Measurements from ENCODE around the gene BACH1. TPM values are rescaled to one million over a fixed set of nuclear protein-coding genes. Genes with fewer than 3 reads are reported as not detected.

Gene BACH1
- total and polyA plus RNA-seq, 2 of the 8 experiments (the other 6 are each of a cell fraction or from before 2014, with no cell fraction given): 6.9 to 50.7 TPM

DNA sequence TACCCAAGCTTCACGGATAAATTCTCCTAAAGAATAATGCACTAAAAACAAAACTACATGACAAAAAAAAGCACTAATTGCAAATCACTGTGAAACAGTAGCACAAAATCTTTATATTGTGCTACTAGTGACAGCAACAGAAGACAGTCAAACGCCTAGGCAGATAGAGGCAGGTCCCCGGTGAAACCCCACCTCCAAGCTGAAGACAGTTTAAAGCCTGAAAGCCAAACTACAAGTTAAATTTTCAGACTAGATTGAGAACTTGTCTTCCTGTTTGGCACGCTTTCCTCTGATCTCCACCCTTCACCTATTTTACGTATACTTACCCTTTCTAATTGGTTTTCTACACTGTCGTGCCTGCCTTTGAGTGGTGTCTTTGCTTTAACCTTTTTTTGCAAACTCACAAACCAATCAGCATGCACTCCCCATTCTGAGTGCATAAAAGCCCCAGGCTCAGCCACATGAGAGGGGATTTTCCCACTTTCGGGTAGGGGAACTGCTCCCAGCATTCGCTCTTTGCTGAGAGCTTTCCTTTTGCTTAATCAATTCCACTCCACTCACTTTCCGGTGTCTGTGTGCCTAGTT lies 3.6 kb upstream of the BACH1 start:
- no peaks in the 10 kb centered on the region for H3K36me3 ChIP-seq (ENCODE audit: control insufficient read depth in 2 of 4, insufficient read depth in 4 of 4, low read length in 3 of 4)
- peaks cover 0 to 7% (median 4%) of the 10 kb centered on the region in 4 experiments; a peak in 3 of 7 replicates for H3K27me3 ChIP-seq (replicated peaks in 1 of 4; ENCODE audit: control insufficient read depth in 3 of 4, extremely low read depth in 1 of 4, insufficient read depth in 3 of 4, low read length in 3 of 4)
- H2BK120ac ChIP-seq (replicated peaks; ENCODE audit: low read depth, low read length): no peak overlapping the region
- H3K4me3 ChIP-seq (ENCODE audit: extremely low read depth in 1 of 4, insufficient read depth in 2 of 4, low read depth in 3 of 4, low read length in 4 of 4): no peak overlapping the region
- H2BK12ac ChIP-seq (ENCODE audit: low read depth, low read length): no peak overlapping the region
- FAIRE-seq: no peak
- peaks cover 0 to 3% (median 1%) of the 10 kb centered on the region in 4 experiments; a peak in 4 of 7 replicates for H3K4me1 ChIP-seq (replicated peaks in 1 of 4; ENCODE audit: control insufficient read depth in 3 of 4, insufficient read depth in 4 of 4, low read length in 3 of 4)
- H3K56ac ChIP-seq (replicated peaks; ENCODE audit: insufficient read length, low read depth, low read length): no peak overlapping the region
- no peak for DNase-seq (ENCODE audit: low read depth in 1 of 2, low spot score in 2 of 2)
- no peak overlapping the region for H2AK5ac ChIP-seq (ENCODE audit: low read depth, low read length)
- CTCF ChIA-PET (ENCODE audit: partially characterized antibody): no interaction called here
- no peak overlapping the region for H3K27ac ChIP-seq (ENCODE audit: low read depth, low read length)
- no peak overlapping the region for H2BK15ac ChIP-seq (ENCODE audit: low read length)
- no peak overlapping the region for H3K14ac ChIP-seq (ENCODE audit: insufficient read length)
- H3K79me2 ChIP-seq (ENCODE audit: control insufficient read depth in 1 of 2, insufficient read depth in 2 of 2, low read length in 2 of 2): peaks cover 4 to 9% of the 10 kb centered on the region in 2 experiments; a peak in 3 of 4 replicates
- no peak overlapping the region for H4K5ac ChIP-seq (ENCODE audit: insufficient read length, low read depth, low read length)
- 89% methylated on average over 9 of the region's 9 CpGs; no CpG with 5 or more reads in 1 of the 2 experiments for WGBS, 2 experiments (ENCODE audit: extremely low coverage in 1 of 2, insufficient coverage in 1 of 2, insufficient read length in 1 of 2, insufficient replicate concordance in 2 of 2, low coverage in 1 of 2, low lambda C conversion rate in 2 of 2, missing lambda C conversion rate in 1 of 2)
- H3K23ac ChIP-seq (ENCODE audit: insufficient read length): no peak overlapping the region
- POLR2A ChIA-PET (ENCODE audit: partially characterized antibody): interaction anchor here (1.9 kb wide), 1 partner anchor 9 kb away, joined by 6 read pairs; no protein-coding TSS in a partner anchor
- no peak overlapping the region for H4K91ac ChIP-seq (replicated peaks; ENCODE audit: insufficient read length, low read length)
- no peak overlapping the region for H3K4me2 ChIP-seq (ENCODE audit: insufficient read depth in 1 of 2, low read depth in 2 of 2, low read length in 2 of 2)
- H3K9ac ChIP-seq (replicated peaks in 1 of 4; ENCODE audit: extremely low read depth in 1 of 4, low read depth in 3 of 4, low read length in 3 of 4): no peak overlapping the region
- H2AFZ ChIP-seq (ENCODE audit: low read length): peak overlapping the region; percentile 13; the same call in 1 of the 2 replicates
- TF ChIP-seq SP4 (IDR thresholded peaks at IDR 0.05; ENCODE audit: low read length): no peak
- no peak for TF ChIP-seq ATF2 (IDR thresholded peaks at IDR 0.05; ENCODE audit: low read length)
- TF ChIP-seq SUZ12 (IDR thresholded peaks at IDR 0.05; ENCODE audit: low read length): no peak
- TF ChIP-seq YY1 (IDR thresholded peaks at IDR 0.05; ENCODE audit: low read depth, low read length): no peak
- no peak for TF ChIP-seq SP1 (IDR thresholded peaks at IDR 0.05; ENCODE audit: low read depth, low read length)
- peaks cover 6% of the 10 kb centered on the region; the same call in 1 of the 2 replicates for H3K79me1 ChIP-seq (ENCODE audit: low read depth, low read length)
- no peaks in the 10 kb centered on the region for H4K20me1 ChIP-seq (replicated peaks in 1 of 2; ENCODE audit: control insufficient read depth in 1 of 2, insufficient read depth in 2 of 2, low read length in 2 of 2)
- H3K18ac ChIP-seq (ENCODE audit: extremely low read depth, low read length): no peak overlapping the region
- no peak overlapping the region for H4K8ac ChIP-seq (ENCODE audit: extremely low read depth, insufficient read depth, low read length)
- H2BK20ac ChIP-seq (ENCODE audit: low read length): no peak overlapping the region
- no peak overlapping the region for H2BK5ac ChIP-seq (ENCODE audit: low read depth, low read length)
- no peak overlapping the region for H3K4ac ChIP-seq (replicated peaks; ENCODE audit: insufficient read length, low read depth, low read length)
- H3K9me3 ChIP-seq (ENCODE audit: insufficient read depth in 2 of 2, low read depth in 1 of 2, low read length in 1 of 2): no peaks in the 10 kb centered on the region
- peaks cover 15% of the 10 kb centered on the region for H3K23me2 ChIP-seq (ENCODE audit: low read depth, low read length)

Data from H1 (cell line).